ENCODE measurements around the gene OR8B3. TPM values are rescaled to one million over a fixed set of nuclear protein-coding genes. Genes with fewer than 3 reads are reported as not detected.

OR8B3 gene
- total and polyA plus RNA-seq, 10 of the 15 experiments (the other 5 are each of a cell fraction or from before 2014, with no cell fraction given) = not detected

- TF ChIP-seq MLLT1 (IDR thresholded peaks at IDR 0.05) = no peak
Observed at GRCh38 chr11:124429599-124429998, 30.8 kb upstream of the OR8B3 start (continued).

GRCh38 chr11:124424384-124424921 is 25.6 kb upstream of the OR8B3 start, which contains the start of gene OR8B4:
Gene OR8B4, minus strand, starts transcription at chr11:124424871. Its CDS starts 0 bp downstream, at chr11:124424871.
- H3K36me3 ChIP-seq (ENCODE audit: control insufficient read depth in 2 of 2, insufficient read depth in 2 of 2, low read length in 1 of 2) = no peaks in the 10 kb centered on the region
- H3K9me3 ChIP-seq (replicated peaks; ENCODE audit: control insufficient read depth, insufficient read depth, low read length) = no peaks in the 10 kb centered on the region; the same call in 2 of the 3 replicates
- intact Hi-C loops (cut with micrococcal nuclease; ENCODE audit: unreplicated experiment) = no loop called here
- ATAC-seq (no peak), DNase-seq (ENCODE audit: low read depth, low spot score) (no peak), FAIRE-seq (no peak)
- no TSS peak for BruUV-seq (replicated peaks)
- H3K4me2 ChIP-seq (ENCODE audit: control insufficient read depth, insufficient read depth) = no peak within 1 kb of the TSS
- H3K9ac ChIP-seq (ENCODE audit: control insufficient read depth, insufficient read depth, low read length) = no peak within 1 kb of the TSS
- no peak for TF ChIP-seq CHD1 (IDR thresholded peaks at IDR 0.05; ENCODE audit: low read depth, low read length)
- TF ChIP-seq ZNF687 (IDR thresholded peaks at IDR 0.05) = no peak
- POLR2A ChIA-PET = no interaction called here
- H3K4me3 ChIP-seq = no peak within 1 kb of the TSS
- WGBS (ENCODE audit: insufficient coverage, insufficient replicate concordance, low lambda C conversion rate, missing lambda C conversion rate) = 0% methylated on average over 2 of the region's 2 CpGs
- H2AFZ ChIP-seq (ENCODE audit: control insufficient read depth, low read depth, low read length) = no peak within 1 kb of the TSS
- RAD21 ChIA-PET (ENCODE audit: unreplicated experiment) = no interaction called here
- peaks cover 0 to 2% of the 10 kb centered on the region in 2 experiments; a peak in 1 of 4 replicates for H3K27me3 ChIP-seq (replicated peaks in 1 of 2; ENCODE audit: control insufficient read depth in 2 of 2, insufficient read depth in 2 of 2, low read length in 1 of 2)
- H3K27ac ChIP-seq (ENCODE audit: control insufficient read depth, insufficient read depth) = no peak within 1 kb of the TSS
- SMC1A ChIA-PET (ENCODE audit: uncharacterized antibody, unreplicated experiment) = interaction anchor here (0.8 kb wide), 1 partner anchor 11 kb away, joined by 3 read pairs; no protein-coding TSS in a partner anchor
- CTCF ChIA-PET = interaction anchor here (1.1 to 1.8 kb wide), 3 partner anchors 8 to 22 kb away, joined by 3 to 5 read pairs (median 4); no protein-coding TSS in a partner anchor
- in situ Hi-C loops (cut with MboI) = loop anchor here (25.0 kb wide), 1 partner anchor 413 kb away; no protein-coding TSS in a partner anchor
- H4K20me1 ChIP-seq (ENCODE audit: control insufficient read depth, insufficient read depth) = no peaks in the 10 kb centered on the region; the same call in 1 of the 2 replicates
- no peaks in the 10 kb centered on the region for H3K79me2 ChIP-seq (ENCODE audit: control insufficient read depth, insufficient read depth, low read length)
- H3K4me1 ChIP-seq (ENCODE audit: control insufficient read depth, insufficient read depth, low read length) = no peaks in the 10 kb centered on the region

Data from GM12878 (cell line).